NAMALWA (cell line): ENCODE results near the gene FBXO8.

Experiments
- DNase-seq: peaks from one replicate; pipeline ENCODE4 v3.0.0-alpha.2; 2015; ENCODE audit warnings: low spot score

Gene FBXO8

DNA sequence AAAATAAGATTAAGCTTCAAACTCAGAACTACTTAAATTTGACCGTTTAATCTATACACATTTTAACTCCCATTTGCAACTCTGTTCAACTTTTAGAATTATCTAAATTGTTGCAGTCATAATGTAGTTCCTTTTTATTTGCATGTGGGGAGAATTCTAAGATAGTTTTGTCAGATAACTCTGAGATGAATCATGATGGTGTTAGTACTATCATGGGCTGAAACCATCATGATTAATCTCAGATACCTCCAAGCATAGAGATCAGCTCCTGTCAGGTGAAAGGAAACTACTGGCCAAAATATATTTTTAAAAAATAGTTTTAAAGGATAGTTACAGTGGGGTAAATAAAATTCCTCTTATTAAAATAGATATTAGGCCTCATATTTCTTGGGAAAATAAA is 39.0 kb downstream of the FBXO8 start:
- DNase-seq, result no peak

DNA sequence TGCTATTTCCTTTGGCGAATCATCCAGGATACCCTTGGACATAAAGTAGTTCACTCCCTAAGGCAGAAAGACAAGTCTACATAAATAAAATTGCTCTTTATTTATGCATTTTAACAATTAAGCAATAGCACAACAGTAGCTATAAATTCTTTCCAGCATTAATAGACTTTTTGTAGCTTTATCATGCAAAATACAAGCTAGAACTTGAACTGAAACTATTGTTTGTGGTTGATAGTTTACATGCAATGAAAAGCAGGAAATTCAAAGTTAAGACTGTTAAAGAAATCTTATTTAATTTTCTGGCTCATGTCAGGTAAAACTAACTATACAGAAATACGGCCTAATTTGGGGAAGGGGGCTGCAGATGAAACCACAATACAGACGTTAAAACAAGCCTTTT is 42.3 kb downstream of the FBXO8 start:
- DNase-seq, result no peak

- DNase-seq, result no peak
These were observed 47.1 kb downstream of the FBXO8 start for GRCh38 chr4:174236359-174236758.

DNA sequence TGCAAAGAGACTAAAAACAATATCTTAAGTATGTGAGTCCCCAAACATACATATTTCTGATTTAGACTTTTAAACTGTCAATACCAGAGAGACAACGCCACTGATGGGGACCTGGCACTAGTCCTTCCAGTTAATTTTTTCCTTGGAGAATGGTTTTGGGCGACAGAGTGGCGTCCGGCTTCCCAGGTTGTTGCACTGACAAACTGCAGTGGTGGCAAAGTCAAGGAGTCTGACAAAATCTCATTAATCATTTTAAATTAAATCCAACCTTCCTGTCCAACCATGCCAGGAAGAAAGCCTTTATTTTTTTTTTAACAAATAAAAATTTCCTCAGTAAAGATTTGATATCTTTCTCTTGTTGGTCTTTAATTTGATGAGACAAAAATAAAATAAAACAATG is 52.8 kb downstream of the FBXO8 start:
- no peak for DNase-seq

- no peak for DNase-seq
These were observed 53.3 kb downstream of the FBXO8 start for GRCh38 chr4:174230148-174230547.

DNA sequence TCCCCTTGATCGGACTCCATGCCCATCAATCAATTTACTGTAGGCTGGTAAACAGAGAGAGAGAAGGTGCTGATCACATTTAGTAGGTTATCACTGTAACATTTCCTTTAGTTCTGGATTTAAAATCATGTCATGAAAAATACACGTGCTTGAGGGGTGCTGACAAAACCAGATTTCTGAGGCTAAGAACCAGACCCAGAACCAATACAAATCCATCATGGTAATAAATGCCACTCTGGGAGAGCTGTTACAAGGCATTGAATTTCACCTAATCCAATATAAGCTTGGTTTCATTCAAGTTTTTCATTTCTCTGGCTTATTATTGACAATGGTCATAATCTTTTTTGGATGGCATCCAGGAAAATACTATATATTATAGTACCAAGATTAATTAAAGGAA is 54.5 kb downstream of the FBXO8 start:
- DNase-seq, result no peak

- no peak for DNase-seq
These were observed 58.0 kb downstream of the FBXO8 start for GRCh38 chr4:174225349-174226049.

DNA sequence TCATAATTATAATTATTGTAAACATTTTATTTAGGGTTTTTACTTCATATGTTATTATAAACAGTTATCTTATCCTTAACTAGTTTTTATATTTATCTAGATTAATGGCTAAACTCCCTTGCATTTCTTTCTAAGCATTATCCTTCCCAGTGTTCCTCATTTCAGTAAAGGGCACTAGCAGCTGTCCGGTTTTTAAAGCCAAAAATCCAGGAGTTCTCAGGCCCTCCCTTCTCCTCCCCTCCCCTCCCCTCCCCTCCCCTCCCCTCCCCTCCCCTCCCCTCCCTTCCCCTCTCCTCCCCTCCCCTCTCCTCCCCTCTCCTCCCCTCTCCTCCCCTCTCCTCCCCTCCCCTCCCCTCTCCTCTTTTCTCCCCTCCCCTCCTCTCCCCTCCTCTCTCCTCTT is 58.9 kb downstream of the FBXO8 start:
- no peak for DNase-seq

GRCh38 chr4:174222266-174222872 is 61.1 kb downstream of the FBXO8 start:
- peak; percentile 52 for DNase-seq

- DNase-seq, result no peak
These were observed 65.2 kb downstream of the FBXO8 start for GRCh38 chr4:174218127-174218790.

- DNase-seq, result no peak
These were observed 66.0 kb downstream of the FBXO8 start for GRCh38 chr4:174217273-174218126.

DNA sequence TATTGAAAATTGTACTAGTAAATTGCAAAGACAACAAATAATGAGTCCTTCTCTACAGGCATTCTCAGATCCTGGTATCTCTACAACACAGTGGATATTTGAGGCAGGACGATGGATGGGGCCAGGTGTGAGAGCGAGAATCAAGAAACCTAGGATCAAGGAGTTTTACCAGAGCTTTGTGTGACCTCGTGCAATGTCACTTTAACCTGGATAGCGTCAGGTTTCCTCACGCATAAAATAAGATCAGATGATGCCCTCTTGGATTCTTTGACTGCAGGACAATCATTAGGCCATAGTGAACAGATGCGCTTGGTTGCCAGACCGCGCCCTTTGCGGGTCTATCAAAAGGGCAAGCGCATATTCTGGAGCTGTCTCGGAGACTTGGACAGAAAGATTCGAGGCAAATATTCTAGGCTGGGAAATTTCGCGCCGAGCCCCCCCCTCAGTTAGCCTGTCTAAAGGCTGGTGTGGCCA is 66.6 kb downstream of the FBXO8 start:
- no peak for DNase-seq

DNA sequence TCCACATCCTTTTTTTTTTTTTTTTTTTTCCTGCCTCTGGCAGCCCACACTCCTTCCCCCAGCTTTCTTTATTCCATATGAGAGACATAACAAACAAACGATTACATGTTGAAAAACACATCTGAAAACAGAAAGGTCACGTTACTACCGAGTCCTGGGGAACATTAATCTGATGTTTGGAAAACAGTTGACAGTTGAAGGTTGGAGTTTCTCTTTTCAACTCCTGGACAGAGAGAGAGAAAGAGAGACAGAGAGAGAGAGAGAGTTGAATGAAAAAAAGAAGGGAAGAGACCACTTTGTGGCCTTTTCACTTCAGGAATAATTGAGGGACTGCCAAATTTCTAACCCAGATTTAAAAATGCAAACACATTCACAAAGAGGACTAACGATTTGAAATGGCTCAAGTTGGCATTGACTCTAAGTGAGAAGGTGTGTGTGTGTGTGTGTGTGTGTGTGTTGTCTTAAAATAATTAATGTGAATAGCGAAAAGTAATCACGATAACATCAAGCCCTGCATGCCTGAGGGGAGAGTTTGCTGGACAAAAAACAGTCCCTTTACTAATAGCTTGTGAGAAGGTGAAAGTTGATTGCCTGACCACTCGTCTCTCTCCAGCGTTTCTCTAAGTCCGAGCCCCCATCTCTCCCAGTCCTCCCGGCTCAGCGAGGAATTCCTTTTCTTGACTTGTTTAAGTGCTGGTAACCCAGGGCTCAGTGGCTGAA is 67.3 kb downstream of the FBXO8 start:
- DNase-seq, result no peak

GRCh38 chr4:174215057-174215456 is 68.4 kb downstream of the FBXO8 start:
- DNase-seq, result no peak

GRCh38 chr4:174214101-174214878 is 69.2 kb downstream of the FBXO8 start:
- DNase-seq, result no peak

GRCh38 chr4:174213731-174214100 is 69.8 kb downstream of the FBXO8 start:
- no peak for DNase-seq

DNA sequence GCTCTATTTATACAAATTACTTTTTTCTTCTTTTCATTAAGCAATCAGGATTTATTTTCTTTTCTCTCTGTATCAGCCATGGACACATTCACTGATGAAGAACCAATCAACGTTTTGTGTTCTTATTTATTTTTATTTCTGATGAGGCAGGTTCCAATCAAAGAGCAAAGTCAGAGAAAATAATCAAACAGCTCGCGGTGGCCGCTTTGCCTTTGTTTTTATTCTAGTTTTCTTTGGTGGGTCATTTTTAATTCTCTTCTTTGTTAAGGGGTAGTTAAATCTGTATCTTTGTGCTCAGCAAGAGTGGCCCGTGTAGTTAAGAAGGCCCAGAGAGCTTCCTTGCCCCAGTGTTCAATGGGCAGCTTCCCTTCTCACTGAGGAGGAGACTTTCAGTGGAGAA is 71.4 kb downstream of the FBXO8 start:
- DNase-seq, result no peak

DNA sequence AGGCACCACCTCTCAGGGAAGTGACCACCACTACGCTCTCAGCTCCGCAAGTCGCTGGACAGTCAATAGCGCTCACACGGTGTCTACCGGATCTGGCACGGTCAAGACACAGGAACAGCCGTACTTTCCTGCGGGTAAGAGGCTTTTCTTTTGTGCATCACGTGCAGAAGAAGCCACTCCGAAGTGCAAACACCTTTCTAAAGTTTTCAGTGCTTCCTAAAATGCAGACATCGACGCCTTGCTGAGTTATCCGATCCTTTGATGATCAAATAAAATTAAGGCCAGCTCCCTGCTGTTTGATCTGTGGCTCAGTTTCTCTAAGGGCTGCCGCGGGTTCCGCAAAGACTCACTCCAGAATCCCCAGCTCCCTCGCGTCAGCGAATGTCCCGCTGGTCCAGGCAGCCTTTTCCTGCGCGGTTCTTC is 71.8 kb downstream of the FBXO8 start:
- no peak for DNase-seq

GRCh38 chr4:174210952-174211490 is 72.4 kb downstream of the FBXO8 start:
- no peak for DNase-seq

GRCh38 chr4:174210354-174210753 is 73.1 kb downstream of the FBXO8 start:
- no peak for DNase-seq

DNA sequence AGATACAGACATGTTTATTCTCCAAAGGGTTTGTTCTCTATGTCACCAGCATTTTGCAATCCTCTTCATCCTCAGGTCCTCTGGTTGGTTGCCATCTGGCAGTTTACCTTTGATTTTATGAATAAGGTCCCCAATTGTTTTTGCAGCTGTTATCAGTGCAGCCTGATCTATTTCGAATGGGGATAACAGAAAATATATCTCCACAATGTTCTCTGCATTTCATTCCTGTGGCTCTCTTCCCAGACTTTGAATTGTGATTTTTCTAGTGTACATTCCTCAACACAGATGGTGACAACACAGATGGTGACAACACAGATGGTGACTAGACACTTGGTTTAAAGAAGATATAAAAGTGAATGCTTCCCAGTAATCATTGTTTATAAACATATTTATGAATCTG is 74.1 kb downstream of the FBXO8 start:
- DNase-seq, result no peak
